ENCODE measurements around the gene RPS27L. TPM values are rescaled to one million over a fixed set of nuclear protein-coding genes. Genes with fewer than 3 reads are reported as not detected.

The RPS27L gene
- total RNA-seq, 4 donors from 2014 or later: 33.5 to 207 (median 54.5) TPM

DNA sequence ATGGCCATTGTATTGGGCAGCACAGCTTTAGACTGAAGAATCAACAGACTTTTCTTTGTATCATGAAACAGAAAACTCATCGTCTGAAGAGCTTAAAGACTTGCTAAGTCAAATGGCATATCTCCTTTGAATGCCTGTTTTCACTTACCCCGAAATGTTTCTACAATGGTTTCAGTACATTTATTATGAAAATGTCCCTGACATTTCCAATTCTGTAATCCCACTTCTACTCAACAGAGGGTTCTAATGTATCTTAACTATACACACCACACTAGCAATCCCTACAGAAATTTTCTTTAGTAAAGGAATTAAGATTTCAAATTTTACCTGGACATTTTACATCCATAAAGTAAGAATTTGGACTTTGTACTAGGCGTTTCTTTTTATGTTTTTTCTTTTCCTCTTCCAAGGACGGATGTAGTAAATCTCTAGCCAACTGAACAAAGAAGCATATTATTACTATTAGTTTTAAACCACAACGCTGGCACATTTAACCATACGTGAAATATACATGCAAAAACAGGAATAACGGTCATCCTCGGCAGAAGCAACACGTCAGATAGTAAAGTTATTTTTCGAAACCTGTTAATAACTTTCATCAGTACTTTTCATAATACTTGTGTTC lies 1.1 kb downstream of the RPS27L start:
- DNase-seq: no peak
- no peaks in the 10 kb centered on the region for H3K27me3 ChIP-seq
- no peaks in the 10 kb centered on the region for H3K9me3 ChIP-seq
- H3K27ac ChIP-seq: peak overlapping the region; percentile 94 to 99
- H3K4me3 ChIP-seq: peak overlapping the region; percentile 88
- TF ChIP-seq, protein P1, sequence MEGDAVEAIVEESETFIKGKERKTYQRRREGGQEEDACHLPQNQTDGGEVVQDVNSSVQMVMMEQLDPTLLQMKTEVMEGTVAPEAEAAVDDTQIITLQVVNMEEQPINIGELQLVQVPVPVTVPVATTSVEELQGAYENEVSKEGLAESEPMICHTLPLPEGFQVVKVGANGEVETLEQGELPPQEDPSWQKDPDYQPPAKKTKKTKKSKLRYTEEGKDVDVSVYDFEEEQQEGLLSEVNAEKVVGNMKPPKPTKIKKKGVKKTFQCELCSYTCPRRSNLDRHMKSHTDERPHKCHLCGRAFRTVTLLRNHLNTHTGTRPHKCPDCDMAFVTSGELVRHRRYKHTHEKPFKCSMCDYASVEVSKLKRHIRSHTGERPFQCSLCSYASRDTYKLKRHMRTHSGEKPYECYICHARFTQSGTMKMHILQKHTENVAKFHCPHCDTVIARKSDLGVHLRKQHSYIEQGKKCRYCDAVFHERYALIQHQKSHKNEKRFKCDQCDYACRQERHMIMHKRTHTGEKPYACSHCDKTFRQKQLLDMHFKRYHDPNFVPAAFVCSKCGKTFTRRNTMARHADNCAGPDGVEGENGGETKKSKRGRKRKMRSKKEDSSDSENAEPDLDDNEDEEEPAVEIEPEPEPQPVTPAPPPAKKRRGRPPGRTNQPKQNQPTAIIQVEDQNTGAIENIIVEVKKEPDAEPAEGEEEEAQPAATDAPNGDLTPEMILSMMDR (IDR thresholded peaks at IDR 0.05): no peak
- no peak for TF ChIP-seq POLR2A (IDR thresholded peaks at IDR 0.05)
- intact Hi-C loops (cut with DNase I; ENCODE audit: low total_unique reads): no loop called here
- H3K36me3 ChIP-seq: no peaks in the 10 kb centered on the region
- no peaks in the 10 kb centered on the region for H3K4me1 ChIP-seq

DNA sequence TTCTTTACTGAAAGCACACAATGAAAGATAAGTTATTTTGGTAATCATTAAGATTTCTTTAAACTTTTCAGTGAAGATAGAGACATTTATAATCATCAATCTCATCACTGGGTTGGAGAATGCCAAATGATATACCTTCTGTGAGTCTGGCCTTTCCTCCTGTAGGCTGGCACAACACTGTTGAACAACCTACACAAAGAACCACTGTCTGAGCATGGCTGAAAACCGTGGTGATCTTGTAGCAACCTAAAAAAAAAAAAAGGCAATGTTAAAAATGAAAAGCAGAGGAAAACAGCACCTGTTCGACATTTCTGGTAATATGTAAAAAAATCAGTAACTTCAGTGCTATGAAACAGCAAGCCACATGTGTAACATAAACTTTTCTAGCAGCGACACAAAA lies 1.8 kb downstream of the RPS27L start:
- Histone ChIP-seq H3K9me3 (no peaks in the 10 kb centered on the region), H3K4me3 (no peak overlapping the region), H3K36me3 (no peaks in the 10 kb centered on the region), H3K4me1 (no peaks in the 10 kb centered on the region), H3K27ac (peak overlapping the region in 1 of 2 donors; percentile 99), H3K27me3 (no peaks in the 10 kb centered on the region)
- intact Hi-C loops (cut with DNase I; ENCODE audit: low total_unique reads): no loop called here
- DNase-seq: no peak
- TF ChIP-seq, protein P1 (IDR thresholded peaks at IDR 0.05): no peak
- TF ChIP-seq POLR2A (IDR thresholded peaks at IDR 0.05): no peak

DNA sequence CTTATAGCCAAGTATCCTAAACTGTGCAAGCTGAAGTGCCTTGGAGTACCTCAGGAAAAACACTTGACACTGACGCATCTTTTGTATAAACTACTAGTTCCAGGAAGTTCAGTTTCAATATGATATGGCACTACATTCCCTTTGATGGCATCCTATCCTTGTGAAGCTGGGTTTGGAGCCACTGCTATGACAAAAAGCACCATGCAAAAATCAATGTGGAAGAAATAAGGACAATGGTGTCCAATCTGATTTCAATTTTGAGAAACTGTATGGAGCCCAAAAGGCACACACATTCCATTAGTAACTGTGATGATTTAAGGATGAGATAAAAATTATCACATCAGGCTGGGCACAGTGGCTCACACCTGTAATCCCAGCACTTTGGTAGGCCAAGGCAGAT lies 5.6 kb downstream of the RPS27L start:
- H3K4me1 ChIP-seq: no peaks in the 10 kb centered on the region
- intact Hi-C loops (cut with DNase I; ENCODE audit: low total_unique reads): no loop called here
- DNase-seq: no peak
- TF ChIP-seq, protein P1 (IDR thresholded peaks at IDR 0.05): no peak
- no peak for TF ChIP-seq POLR2A (IDR thresholded peaks at IDR 0.05)
- H3K27ac ChIP-seq: no peak overlapping the region
- no peaks in the 10 kb centered on the region for H3K36me3 ChIP-seq
- no peaks in the 10 kb centered on the region for H3K9me3 ChIP-seq
- H3K27me3 ChIP-seq: no peaks in the 10 kb centered on the region
- no peak overlapping the region for H3K4me3 ChIP-seq

DNA sequence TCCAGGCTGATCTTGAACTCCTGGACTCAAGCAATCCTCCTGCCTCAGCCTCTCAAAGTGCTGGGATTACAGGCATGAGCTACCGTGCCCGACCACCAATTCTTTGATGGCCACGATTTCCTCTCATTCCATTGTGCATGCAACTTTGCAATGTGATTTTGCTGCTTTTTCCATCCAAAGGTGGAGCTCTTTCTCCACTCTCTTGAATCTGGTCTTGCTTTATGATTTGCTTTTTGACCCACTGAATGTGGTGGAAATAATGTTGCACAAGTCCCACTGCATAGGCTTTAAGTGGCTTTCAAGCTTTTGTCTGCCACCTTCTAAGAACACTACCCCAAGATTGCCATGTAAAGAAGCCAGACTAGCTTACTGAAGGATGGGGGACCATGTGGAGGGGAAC lies 10.6 kb downstream of the RPS27L start:
- intact Hi-C loops (cut with DNase I; ENCODE audit: low total_unique reads): no loop called here
- H3K27ac ChIP-seq: no peak overlapping the region
- H3K4me3 ChIP-seq: no peak overlapping the region
- TF ChIP-seq, protein P1 (IDR thresholded peaks at IDR 0.05): no peak
- no peak for TF ChIP-seq POLR2A (IDR thresholded peaks at IDR 0.05)
- H3K4me1 ChIP-seq: no peaks in the 10 kb centered on the region
- no peaks in the 10 kb centered on the region for H3K27me3 ChIP-seq
- no peaks in the 10 kb centered on the region for H3K36me3 ChIP-seq
- no peak for DNase-seq
- H3K9me3 ChIP-seq: no peaks in the 10 kb centered on the region

DNA sequence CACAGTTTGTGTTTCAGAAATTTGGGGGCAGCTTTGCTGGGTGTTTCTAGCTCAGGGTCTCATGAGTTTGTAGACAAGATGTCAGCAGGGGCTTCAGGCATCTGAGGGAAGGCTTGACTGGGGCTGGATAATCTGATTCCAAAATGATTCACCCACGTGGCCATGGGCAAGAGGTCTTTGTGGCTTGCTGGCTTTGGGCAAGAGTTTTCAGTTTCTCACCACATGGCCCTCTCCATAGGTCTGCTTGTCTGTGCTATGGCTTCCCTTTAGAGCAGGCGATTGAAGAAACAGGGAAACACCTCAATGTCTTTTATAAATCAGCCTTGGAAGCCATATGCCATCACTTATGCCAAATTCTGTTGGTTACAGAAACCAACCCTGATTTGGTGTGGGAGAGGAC lies 11.9 kb downstream of the RPS27L start:
- no peaks in the 10 kb centered on the region for H3K36me3 ChIP-seq
- no peak for DNase-seq
- H3K27me3 ChIP-seq: no peaks in the 10 kb centered on the region
- no peak overlapping the region for H3K27ac ChIP-seq
- H3K4me1 ChIP-seq: no peaks in the 10 kb centered on the region
- TF ChIP-seq, protein P1 (IDR thresholded peaks at IDR 0.05): no peak
- no peak for TF ChIP-seq POLR2A (IDR thresholded peaks at IDR 0.05)
- intact Hi-C loops (cut with DNase I; ENCODE audit: low total_unique reads): no loop called here
- no peaks in the 10 kb centered on the region for H3K9me3 ChIP-seq
- no peak overlapping the region for H3K4me3 ChIP-seq

Measured in uterus (tissue), 4 donors.